DMS153 treated with DMSO at 0.1 percent for 48 hours (cell line): ENCODE data around the gene LCE2A.
A peak's percentile ranks its signal among the peaks of the same experiment; 100 is the strongest.
"Not testable (repeated sequence)": the region's sequence is repeated elsewhere in the genome, so short reads cannot be mapped to it uniquely, and the experiment has no call there.

Experiments
- DNase-seq: peaks from one replicate; lab custom pipeline; 2025; ENCODE audit not compliant: unreplicated experiment; lab: John Stamatoyannopoulos, UW

The LCE2A gene

GRCh38 chr1:152697701-152698600 is at the start of gene LCE2A:
TSS of gene LCE2A (plus strand) at chr1:152698345. CDS start at chr1:152698902, 557 bp downstream.
- no peak for DNase-seq

GRCh38 chr1:152654110-152654509 is 44.0 kb upstream of the LCE2A start:
- DNase-seq, result peak; percentile 53

GRCh38 chr1:152656459-152656858 is 41.7 kb upstream of the LCE2A start:
- DNase-seq, result no peak

- no peak for DNase-seq
Measured at GRCh38 chr1:152657677-152658076, 40.5 kb upstream of the LCE2A start.

- DNase-seq, result no peak
Measured at GRCh38 chr1:152658649-152659048, 39.5 kb upstream of the LCE2A start.

GRCh38 chr1:152663098-152663497 is 35.0 kb upstream of the LCE2A start, which contains the start of gene LCE2D:
TSS of gene LCE2D (plus strand) at chr1:152663380. CDS start at chr1:152664106, 726 bp downstream.
- no peak for DNase-seq

- not testable (repeated sequence) for DNase-seq
Measured at GRCh38 chr1:152666171-152666570, 32.0 kb upstream of the LCE2A start.

GRCh38 chr1:152667648-152668047 is 30.5 kb upstream of the LCE2A start:
- DNase-seq, result no peak

- no peak for DNase-seq
Measured at GRCh38 chr1:152673016-152673415, 25.1 kb upstream of the LCE2A start.

GRCh38 chr1:152674983-152675382 is 23.2 kb upstream of the LCE2A start, which contains the start of gene LCE2C:
TSS of gene LCE2C (plus strand) at chr1:152675279. CDS start at chr1:152676016, 737 bp downstream.
- not testable (repeated sequence) for DNase-seq

GRCh38 chr1:152679459-152679858 is 18.7 kb upstream of the LCE2A start:
- no peak for DNase-seq

GRCh38 chr1:152681616-152682015 is 16.5 kb upstream of the LCE2A start:
- no peak for DNase-seq

GRCh38 chr1:152683846-152684245 is 14.3 kb upstream of the LCE2A start:
- no peak for DNase-seq

- not testable (repeated sequence) for DNase-seq
Measured at GRCh38 chr1:152685823-152686222, 12.3 kb upstream of the LCE2A start, which contains the start of gene LCE2B. TSS of gene LCE2B (plus strand) at chr1:152686123. CDS start at chr1:152686844, 721 bp downstream.

GRCh38 chr1:152699746-152700145 is 1.6 kb downstream of the LCE2A start:
- no peak for DNase-seq

- no peak for DNase-seq
Measured at GRCh38 chr1:152707860-152708259, 9.7 kb downstream of the LCE2A start, which contains the start of gene LCE4A. TSS of gene LCE4A (plus strand) at chr1:152708160. CDS start at chr1:152709076, 916 bp downstream.

- no peak for DNase-seq
Measured at GRCh38 chr1:152718238-152718637, 20.1 kb downstream of the LCE2A start.

GRCh38 chr1:152725261-152725660 is 27.1 kb downstream of the LCE2A start:
- no peak for DNase-seq

- DNase-seq, result no peak
Measured at GRCh38 chr1:152728986-152729385, 30.8 kb downstream of the LCE2A start.

GRCh38 chr1:152735648-152736047 is 37.5 kb downstream of the LCE2A start:
- no peak for DNase-seq

GRCh38 chr1:152737997-152738396 is 39.9 kb downstream of the LCE2A start:
- no peak for DNase-seq

- no peak for DNase-seq
Measured at GRCh38 chr1:152739841-152740240, 41.7 kb downstream of the LCE2A start.
